Breast epithelium (tissue), 3 donors: ENCODE data around the gene MARCKS.

Source experiments
- CTCF ChIP-seq, 3 donors: fragments of 450-650 bp; IDR thresholded peaks; one replicate each; pipeline ENCODE4 v1.5.1; 2016 to 2017; ENCODE audit warnings: antibody characterized with exemption in 3 of 3, mild to moderate bottlenecking in 3 of 3, moderate library complexity in 3 of 3
- POLR2A ChIP-seq: fragments of 450-650 bp; IDR thresholded peaks from one replicate; pipeline ENCODE4 v1.6.1; 2016; ENCODE audit warnings: antibody characterized with exemption, mild to moderate bottlenecking, moderate library complexity
- POLR2AphosphoS5 ChIP-seq, 3 donors: sonication (generic); formaldehyde crosslinking; IDR thresholded peaks; one replicate each; pipeline ENCODE4 v1.6.1; 2017; ENCODE audit warnings: antibody characterized with exemption in 3 of 3

DNA sequence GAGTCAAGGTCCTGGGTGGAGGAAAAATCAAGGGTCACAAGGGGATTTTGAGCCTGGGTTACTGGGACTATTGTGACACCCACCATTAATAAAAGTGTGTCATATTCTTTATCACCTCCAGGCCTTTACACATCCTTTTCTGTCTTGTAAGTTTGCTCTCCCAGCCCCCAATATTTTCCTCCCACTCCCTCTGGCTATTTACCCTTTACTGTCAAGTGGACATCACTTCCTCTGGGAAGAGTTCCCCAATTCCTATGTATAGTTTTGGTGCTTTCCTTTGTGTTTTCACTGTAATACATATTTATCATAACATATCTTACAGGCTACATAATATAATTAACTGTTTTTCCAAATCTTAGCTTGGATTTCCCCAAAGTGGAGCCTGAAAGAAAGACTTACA, 36.3 kb downstream of the MARCKS start:
- TF ChIP-seq CTCF (IDR thresholded peaks at IDR 0.05) (no peak), POLR2AphosphoS5 (IDR thresholded peaks at IDR 0.05) (no peak), POLR2A (no peak)
